CMK (cell line): Measurements from ENCODE around the gene KCNA5.

ENCODE experiments used
- DNase-seq: peaks from one replicate; pipeline ENCODE4 v3.0.0-alpha.2; 2010; ENCODE audit warnings: low read depth

KCNA5 gene

GRCh38 chr12:5027046-5027821 lies 16.4 kb upstream of the KCNA5 start:
- no peak for DNase-seq

DNA sequence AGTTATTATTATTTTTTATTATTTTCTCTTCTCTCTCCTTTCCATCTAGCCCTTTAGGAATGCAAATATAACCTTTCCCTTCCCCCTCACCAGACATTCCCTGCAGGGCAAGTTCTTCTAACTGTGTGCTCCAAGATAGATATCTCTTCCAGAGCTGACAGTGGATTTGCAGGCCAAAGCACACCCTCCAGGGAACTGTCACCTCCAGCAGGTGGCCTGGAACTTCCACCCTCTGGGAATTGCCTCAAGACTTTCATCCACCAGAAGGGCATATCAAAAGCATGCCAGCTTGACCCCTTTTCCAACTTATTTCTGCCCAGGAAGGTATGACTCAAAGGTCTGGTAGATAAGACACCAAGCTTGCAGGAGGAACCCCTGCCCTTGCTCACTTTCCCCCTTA lies 13.6 kb upstream of the KCNA5 start:
- DNase-seq, result no peak

DNA sequence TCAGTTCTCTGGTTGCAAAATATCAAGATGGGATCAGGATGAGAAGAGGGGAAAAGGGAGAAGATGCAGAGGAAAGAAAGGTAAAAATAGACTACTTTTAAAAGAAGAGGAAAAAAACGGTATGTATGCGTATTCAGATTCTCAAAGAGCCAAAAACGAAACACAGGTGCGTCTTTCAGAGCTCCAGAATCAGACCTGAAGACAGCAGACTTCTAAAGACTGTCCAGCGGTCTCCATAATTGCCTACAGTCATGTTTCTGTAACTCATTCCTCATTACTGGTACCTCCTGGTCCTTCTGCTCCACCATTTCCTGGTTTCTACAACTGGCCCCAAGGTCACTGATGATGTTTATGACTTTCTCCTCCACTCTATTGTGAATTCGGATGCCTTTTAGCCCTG lies 12.4 kb upstream of the KCNA5 start:
- DNase-seq, result no peak

DNA sequence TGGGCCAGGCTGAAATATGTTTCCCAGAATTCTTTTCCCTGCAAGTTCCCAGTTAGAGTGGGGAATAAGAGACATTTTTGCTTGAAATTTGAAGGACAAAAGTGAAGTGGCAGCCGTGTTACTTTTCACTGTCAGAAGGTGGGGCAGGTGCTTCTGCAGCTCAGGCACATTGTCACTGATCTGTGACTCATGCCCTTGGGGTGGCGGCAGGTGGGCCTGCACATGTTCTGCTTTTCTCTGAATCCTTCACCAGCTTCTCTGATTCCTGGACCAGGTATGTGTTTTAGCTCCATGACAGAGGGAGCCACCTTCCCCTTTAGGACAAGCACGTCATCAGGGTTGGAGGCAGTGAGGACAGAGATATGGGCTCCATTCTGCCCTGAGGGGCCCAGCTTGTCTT lies 11.7 kb upstream of the KCNA5 start:
- no peak for DNase-seq

- DNase-seq, result no peak
Measured at GRCh38 chr12:5032821-5033220, 10.9 kb upstream of the KCNA5 start.

DNA sequence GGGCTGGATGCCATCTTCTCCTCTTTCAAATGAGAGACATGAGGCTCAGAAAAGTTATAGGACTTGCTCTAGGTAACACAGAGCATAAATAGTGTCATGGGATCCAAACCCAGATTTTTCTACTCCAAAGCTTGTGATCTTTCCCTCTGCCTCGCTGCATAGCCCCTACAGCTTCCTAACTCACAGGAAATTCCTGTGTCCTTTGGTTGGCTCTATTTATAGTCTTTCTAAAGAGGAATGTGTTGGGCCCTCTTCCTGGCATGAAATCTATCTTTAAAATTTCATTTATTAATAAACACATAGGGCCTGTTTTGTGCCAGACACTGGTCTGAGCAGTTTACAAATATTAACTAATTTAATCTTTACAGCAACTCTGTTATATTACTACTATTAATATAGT lies 9.8 kb upstream of the KCNA5 start:
- no peak for DNase-seq

GRCh38 chr12:5034603-5035002 lies 9.1 kb upstream of the KCNA5 start:
- DNase-seq, result no peak

- no peak for DNase-seq
Measured at GRCh38 chr12:5035618-5036017, 8.1 kb upstream of the KCNA5 start.

- no peak for DNase-seq
Measured at GRCh38 chr12:5036031-5036430, 7.6 kb upstream of the KCNA5 start.

DNA sequence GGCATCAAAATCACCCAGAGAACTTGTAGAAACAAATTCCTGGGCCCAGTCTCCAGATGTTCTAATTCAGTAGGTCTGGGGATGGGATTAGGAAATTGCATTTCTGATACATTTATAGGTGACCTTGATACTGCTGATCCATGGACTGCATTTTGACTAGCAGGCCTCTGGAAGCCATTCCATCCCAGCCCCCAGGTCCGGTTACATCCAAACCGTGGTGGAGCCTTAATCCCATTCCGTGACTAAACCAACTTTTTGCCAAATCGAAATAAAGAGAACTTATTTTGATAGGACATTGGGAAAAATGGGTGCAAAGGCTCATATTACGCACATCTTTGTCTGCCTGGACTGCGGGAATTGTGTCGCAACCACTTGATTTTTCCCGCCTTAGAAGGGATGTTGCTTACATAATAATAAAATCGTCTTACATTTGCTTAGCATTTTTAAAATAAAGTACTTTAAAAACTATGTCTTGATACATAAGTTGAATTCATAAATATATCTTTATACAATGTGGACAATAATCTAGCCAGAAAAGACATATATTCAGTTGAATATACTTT lies 5.8 kb upstream of the KCNA5 start:
- DNase-seq, result no peak

DNA sequence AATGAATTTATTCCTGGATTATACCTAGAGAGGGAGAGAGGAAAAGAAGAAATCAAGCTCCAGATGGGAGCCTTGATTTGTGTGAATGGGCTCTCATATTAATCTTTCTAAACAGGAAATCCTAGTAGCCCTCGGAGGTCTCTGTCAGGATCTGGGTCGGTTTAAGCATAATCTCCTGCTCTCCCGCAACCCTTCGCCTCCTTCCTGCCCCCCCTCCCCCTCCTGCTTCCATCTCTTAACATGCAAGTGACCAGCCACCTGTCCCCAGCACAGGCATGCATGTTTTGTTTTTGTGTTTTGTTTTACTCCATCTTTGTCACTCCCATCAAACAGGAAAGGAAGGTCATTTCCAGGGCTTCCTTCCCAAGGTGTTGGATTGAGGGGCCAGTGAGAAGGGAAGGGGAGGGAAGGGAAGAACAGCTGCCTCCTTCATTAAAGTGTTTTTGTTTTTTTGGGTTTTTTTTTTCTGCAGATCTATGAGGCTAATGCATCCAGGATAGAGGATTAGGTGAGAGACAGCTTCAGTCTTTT lies 4.8 kb upstream of the KCNA5 start:
- no peak for DNase-seq

DNA sequence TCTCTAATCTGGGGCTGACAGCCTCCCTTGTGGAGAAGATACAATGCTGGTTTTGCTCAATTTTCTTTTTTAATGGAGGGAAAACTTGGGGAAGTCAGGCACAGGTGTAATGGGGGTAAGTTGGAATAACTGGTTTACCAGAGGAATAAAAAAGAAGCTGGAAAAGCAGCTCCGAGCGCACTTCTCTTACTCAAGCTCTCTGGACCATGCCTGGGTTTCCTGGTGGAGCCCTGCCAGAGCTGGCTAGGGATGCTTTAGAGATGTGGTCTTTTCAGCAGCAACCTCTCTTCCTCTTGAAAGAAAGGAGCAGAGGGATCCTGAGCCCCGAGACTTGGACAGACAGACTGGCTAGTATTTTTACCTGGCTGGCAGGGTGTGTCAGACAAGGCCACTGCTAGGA lies 3.9 kb upstream of the KCNA5 start:
- DNase-seq, result no peak

DNA sequence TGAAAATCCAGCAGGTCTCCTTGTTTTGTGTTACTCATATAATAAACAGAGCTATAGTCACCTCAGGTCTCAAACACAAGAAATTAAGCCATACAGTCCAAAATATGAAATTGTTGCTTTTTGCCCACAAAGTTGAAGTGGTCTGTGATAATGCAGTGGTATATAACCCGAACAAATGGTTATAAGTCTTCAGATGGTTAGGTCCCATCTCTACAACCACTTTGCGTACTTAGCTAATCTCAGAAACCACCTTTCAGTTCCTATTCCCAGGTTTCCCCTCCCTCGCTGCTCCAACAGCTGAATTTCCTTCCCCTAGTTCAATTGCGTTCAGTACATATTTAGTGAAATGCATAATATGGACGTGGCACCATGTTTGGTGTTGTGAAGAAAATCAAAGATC lies 3.3 kb upstream of the KCNA5 start:
- DNase-seq, result no peak

DNA sequence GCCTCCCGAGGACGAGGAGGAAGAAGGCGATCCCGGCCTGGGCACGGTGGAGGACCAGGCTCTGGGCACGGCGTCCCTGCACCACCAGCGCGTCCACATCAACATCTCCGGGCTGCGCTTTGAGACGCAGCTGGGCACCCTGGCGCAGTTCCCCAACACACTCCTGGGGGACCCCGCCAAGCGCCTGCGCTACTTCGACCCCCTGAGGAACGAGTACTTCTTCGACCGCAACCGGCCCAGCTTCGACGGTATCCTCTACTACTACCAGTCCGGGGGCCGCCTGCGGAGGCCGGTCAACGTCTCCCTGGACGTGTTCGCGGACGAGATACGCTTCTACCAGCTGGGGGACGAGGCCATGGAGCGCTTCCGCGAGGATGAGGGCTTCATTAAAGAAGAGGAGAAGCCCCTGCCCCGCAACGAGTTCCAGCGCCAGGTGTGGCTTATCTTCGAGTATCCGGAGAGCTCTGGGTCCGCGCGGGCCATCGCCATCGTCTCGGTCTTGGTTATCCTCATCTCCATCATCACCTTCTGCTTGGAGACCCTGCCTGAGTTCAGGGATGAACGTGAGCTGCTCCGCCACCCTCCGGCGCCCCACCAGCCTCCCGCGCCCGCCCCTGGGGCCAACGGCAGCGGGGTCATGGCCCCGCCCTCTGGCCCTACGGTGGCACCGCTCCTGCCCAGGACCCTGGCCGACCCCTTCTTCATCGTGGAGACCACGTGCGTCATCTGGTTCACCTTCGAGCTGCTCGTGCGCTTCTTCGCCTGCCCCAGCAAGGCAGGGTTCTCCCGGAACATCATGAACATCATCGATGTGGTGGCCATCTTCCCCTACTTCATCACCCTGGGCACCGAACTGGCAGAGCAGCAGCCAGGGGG lies 979 bp downstream of the KCNA5 start:
- no peak for DNase-seq

GRCh38 chr12:5047094-5047493 lies 3.4 kb downstream of the KCNA5 start:
- DNase-seq, result no peak

DNA sequence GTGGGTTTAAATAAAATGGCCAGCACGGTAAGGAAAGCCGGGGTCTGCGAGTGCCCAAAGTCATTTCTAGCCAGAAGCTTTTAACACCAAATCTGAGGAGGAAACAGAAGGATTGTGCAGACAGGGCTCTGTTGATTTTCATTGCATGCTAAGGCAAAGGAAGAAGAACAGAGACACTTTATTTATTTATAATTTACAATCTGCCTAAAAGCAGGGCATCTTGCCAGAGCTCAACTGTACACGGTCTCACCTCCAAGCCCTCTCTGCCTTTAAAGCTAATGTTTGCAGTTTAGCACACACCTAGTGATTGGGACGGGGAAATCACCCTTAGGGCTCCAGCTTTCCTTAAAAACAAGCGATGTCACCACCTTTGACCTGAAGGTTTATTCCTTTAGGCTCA lies 4.0 kb downstream of the KCNA5 start:
- DNase-seq, result no peak

GRCh38 chr12:5050542-5050941 lies 6.9 kb downstream of the KCNA5 start:
- no peak for DNase-seq

DNA sequence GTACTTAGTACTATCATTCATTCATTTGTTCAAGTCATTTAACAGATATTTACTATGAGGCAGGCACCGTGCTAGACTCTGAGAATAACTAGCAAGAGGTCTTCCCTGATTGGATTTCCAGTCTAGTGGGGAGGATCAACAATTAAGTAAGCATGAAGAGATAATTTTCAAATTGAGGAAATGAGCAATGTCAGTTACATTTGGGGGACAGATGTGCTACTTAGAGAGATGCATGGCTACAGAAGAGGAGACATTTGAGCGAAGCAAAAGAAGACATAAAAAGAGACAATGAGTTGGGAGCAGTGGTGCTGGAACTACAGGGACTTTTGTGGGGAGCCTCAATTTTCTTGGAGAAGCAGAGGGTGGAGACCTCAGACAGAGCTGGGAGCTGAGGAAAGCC lies 7.7 kb downstream of the KCNA5 start:
- no peak for DNase-seq

GRCh38 chr12:5051913-5052312 lies 8.2 kb downstream of the KCNA5 start:
- no peak for DNase-seq

DNA sequence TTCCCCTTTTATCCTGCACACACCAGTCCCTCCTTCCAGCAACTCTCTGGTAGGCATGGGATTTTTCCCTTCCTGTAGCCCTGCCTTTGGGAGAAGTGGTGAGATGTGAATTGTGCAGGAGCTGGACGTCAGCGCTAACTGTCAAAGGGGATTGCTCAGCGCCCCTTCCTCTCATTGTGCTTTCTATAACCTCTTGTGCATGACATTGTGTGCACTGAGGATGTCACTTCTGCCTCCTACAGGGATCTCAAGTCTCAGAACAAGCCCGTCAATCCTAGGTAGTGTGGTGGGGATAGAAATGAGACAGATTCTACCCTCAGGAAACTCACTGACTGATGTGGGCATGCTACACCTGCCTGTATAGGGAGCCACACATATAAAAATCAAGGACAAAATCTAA lies 8.7 kb downstream of the KCNA5 start:
- no peak for DNase-seq

DNA sequence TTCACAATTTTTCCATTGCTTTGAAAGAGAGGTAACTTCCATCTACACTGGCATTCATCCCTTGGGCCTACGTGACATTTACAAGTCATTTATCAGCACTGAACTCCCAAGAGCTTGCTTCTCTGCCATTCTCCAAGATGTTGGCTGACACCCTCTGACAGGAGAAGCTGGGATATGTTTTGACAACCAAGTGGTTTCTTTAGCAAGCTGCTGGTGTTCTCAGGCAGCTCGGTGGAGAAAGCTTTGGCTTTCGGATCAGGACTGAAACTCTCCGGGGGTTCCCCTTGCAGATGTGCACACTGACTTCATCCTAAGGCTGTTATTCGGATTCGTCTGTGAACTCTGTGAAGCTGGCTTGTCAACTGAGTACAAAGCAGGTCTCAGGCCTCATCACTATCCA lies 15.7 kb downstream of the KCNA5 start:
- no peak for DNase-seq

DNA sequence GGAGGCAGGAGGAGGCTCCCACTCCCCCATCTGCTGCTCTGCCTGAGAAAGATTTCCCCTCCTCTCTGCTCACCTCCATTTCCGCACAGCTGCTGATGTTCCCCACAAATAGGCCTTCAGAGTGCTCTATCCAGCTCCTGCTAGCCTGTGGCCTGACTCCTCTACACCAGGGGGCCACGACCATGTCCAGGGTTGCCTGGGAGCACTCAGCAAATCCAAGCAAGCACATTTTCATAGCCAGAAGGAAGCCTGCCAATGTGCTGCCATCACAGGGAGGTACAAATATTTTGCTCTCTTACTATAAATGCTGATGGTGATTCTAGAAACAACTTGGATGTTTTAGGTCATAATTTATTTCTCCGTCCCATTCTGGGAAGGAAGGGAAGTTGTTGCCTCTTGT lies 17.3 kb downstream of the KCNA5 start:
- DNase-seq, result no peak

GRCh38 chr12:5063149-5063548 lies 19.5 kb downstream of the KCNA5 start:
- DNase-seq, result no peak
